NB4 (cell line): ENCODE data around the gene CLDN17.

Experiments used
- CTCF ChIP-seq: IDR thresholded peaks from one replicate; pipeline ENCODE4 v1.5.1; 2012; ENCODE audit warnings: low read depth, low read length
- MAX ChIP-seq: IDR thresholded peaks from 2 replicates; pipeline ENCODE4 v1.6.1; 2011; ENCODE audit warnings: low read depth, low read length
- MYC ChIP-seq: IDR thresholded peaks from 2 replicates; pipeline ENCODE4 v1.6.1; 2011; ENCODE audit warnings: low read depth, low read length
- POLR2A ChIP-seq: IDR thresholded peaks from 2 replicates; pipeline ENCODE4 v1.6.1; 2011; ENCODE audit warnings: mild to moderate bottlenecking; ENCODE audit not compliant: insufficient read length; ENCODE audit errors: extremely low read depth

DNA sequence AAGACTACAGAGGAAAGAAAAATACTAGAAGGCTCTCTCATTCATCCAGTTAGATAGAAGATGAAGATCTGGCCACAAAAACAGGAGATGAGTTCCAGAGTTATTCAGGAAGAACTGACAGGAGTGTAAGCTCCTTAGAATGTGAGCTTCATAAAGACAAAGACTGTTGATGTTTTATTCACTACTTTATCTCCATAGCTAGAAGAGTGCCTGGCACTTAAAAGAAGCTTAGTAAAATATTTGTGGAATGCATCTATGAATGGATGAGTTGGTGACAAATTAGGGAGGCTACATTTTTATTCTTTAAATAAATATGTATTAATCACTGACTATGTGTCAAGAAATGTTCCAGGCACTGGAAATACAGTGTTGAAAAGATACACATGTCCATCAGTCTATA is 13.8 kb downstream of the CLDN17 start:
- TF ChIP-seq CTCF (no peak), POLR2A (no peak), MYC (no peak), MAX (no peak)
